Stimulated activated effector memory CD8-positive, alpha-beta T cell treated with anti-CD3 and anti-CD28 coated beads, Interleukin-12 subunit alpha, Interleukin-12 subunit beta, amount 100 ng/mL, for 72 hours (primary cell): ENCODE data around the gene CNNM2.
A peak's percentile ranks its signal among the peaks of the same experiment; 100 is the strongest.

Source experiments
- ATAC-seq: fragments of 150-1000 bp; cut with Tn5 transposase; 2 replicates; pipeline ENCODE4 v1.10.0; 2021
- DNase-seq, 2 donors: peaks; one replicate each; pipeline ENCODE4 v3.0.0; 2021 to 2022; ENCODE audit warnings: low spot score in 2 of 2
- H3K27ac Mint-ChIP-seq: one replicate; pipeline ENCODE4 v1.8.0; 2022; ENCODE audit warnings: mild to moderate bottlenecking, mixed read lengths
- H3K36me3 Mint-ChIP-seq: one replicate; pipeline ENCODE4 v1.8.0; 2022; ENCODE audit warnings: mild to moderate bottlenecking, mixed read lengths
- H3K4me1 Mint-ChIP-seq: one replicate; pipeline ENCODE4 v1.8.0; 2022; ENCODE audit warnings: mixed read lengths
- H3K4me3 Mint-ChIP-seq: one replicate; pipeline ENCODE4 v1.8.0; 2022; ENCODE audit warnings: mild to moderate bottlenecking, mixed read lengths
- H3K9me3 Mint-ChIP-seq: one replicate; pipeline ENCODE4 v1.8.0; 2022; ENCODE audit warnings: mixed read lengths

The CNNM2 gene

DNA sequence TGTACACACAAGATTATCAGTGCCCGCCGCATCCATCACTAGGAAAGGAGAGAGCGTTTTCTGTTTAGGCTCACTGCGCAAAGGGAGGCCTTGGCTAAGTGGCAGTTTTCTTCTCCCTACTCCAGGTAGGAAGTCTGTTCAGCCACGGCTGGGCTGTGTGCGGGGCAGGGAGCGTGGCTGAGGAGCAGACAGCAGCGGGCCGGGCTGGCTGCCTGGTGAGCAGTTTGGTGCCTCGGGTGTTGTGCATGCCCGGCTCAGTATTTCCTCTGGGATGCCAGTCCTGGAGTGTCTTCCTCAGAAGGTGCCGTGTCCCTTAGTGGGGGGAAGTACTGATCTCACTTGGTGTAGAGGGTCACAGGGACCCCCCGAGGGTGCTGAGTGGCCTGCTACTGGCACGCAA is 160.6 kb downstream of the CNNM2 start:
- H3K4me1 Mint-ChIP-seq = no peaks in the 10 kb centered on the region
- ATAC-seq (no peak), DNase-seq (no peak)
- no peak overlapping the region for H3K27ac Mint-ChIP-seq
- H3K36me3 Mint-ChIP-seq = peaks cover 35% of the 10 kb centered on the region
- H3K9me3 Mint-ChIP-seq = no peaks in the 10 kb centered on the region
- H3K4me3 Mint-ChIP-seq = no peak overlapping the region

- ATAC-seq (no peak), DNase-seq (no peak)
- Mint-ChIP-seq H3K4me1 (no peaks in the 10 kb centered on the region), H3K36me3 (peaks cover 37% of the 10 kb centered on the region), H3K9me3 (no peaks in the 10 kb centered on the region), H3K4me3 (no peak overlapping the region), H3K27ac (no peak overlapping the region)
Measured at GRCh38 chr10:103079100-103079499, 161.0 kb downstream of the CNNM2 start.

- H3K27ac Mint-ChIP-seq = peak overlapping the region; percentile 29
- DNase-seq = no peak
- no peaks in the 10 kb centered on the region for H3K9me3 Mint-ChIP-seq
- H3K36me3 Mint-ChIP-seq = peaks cover 38% of the 10 kb centered on the region
- H3K4me1 Mint-ChIP-seq = no peaks in the 10 kb centered on the region
- ATAC-seq = no peak
- no peak overlapping the region for H3K4me3 Mint-ChIP-seq
Measured at GRCh38 chr10:103079946-103080345, 161.9 kb downstream of the CNNM2 start.

- DNase-seq (no peak), ATAC-seq (peak; percentile 53)
- peaks cover 49% of the 10 kb centered on the region for H3K36me3 Mint-ChIP-seq
- H3K27ac Mint-ChIP-seq = peak overlapping the region; percentile 29
- H3K4me1 Mint-ChIP-seq = no peaks in the 10 kb centered on the region
- no peak overlapping the region for H3K4me3 Mint-ChIP-seq
- H3K9me3 Mint-ChIP-seq = no peaks in the 10 kb centered on the region
Measured at GRCh38 chr10:103080891-103081581, 162.9 kb downstream of the CNNM2 start.

- DNase-seq = no peak
- H3K36me3 Mint-ChIP-seq = peaks cover 52% of the 10 kb centered on the region
- H3K27ac Mint-ChIP-seq = peak overlapping the region; percentile 58
Measured at GRCh38 chr10:103082683-103083082, 164.6 kb downstream of the CNNM2 start.

DNA sequence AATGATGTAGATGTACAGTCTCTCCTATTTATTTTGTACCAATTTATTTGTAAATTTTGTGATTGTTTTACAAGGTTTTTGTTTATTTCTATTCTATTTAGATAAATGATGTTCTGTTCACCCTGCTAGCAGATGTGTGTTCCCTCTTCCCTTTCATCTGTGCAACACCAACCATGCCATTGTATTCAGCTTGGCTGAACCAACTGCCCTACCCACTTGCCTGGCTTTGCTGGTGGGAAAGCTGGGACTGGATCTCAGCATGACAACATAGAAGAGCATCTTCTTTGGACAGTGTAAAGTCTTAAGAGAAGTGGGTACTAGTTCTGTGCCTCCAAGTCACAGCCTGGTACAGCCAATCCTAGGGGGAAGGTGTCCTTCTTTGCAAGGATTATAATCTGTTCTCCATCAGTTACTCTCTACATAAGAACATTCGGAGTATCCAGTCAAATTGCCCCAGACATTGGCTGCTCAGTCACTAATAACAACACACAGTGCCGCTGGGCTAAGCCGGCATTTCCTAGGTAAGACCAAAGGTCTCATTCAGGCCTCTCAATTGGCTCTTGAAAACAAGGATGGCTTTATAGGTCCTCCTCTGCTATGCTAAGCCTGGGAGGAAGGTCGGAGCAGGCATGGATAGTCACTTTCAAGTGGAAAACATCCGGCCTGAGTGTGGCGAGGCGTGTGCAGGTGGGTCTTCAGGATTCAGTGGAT is 165.3 kb downstream of the CNNM2 start:
- no peaks in the 10 kb centered on the region for H3K9me3 Mint-ChIP-seq
- no peak overlapping the region for H3K4me3 Mint-ChIP-seq
- H3K36me3 Mint-ChIP-seq = peaks cover 52% of the 10 kb centered on the region
- H3K4me1 Mint-ChIP-seq = no peaks in the 10 kb centered on the region
- ATAC-seq = no peak
- H3K27ac Mint-ChIP-seq = peak overlapping the region; percentile 58
- DNase-seq = no peak

More at GRCh38 chr10:103082683-103083082, 164.6 kb downstream of the CNNM2 start:
- ATAC-seq = no peak
- no peaks in the 10 kb centered on the region for H3K9me3 Mint-ChIP-seq
- H3K4me3 Mint-ChIP-seq = no peak overlapping the region
- no peaks in the 10 kb centered on the region for H3K4me1 Mint-ChIP-seq

- ATAC-seq (no peak), DNase-seq (no peak)
- Mint-ChIP-seq H3K4me3 (no peak overlapping the region), H3K36me3 (peaks cover 54% of the 10 kb centered on the region), H3K4me1 (no peaks in the 10 kb centered on the region), H3K9me3 (no peaks in the 10 kb centered on the region), H3K27ac (peak overlapping the region; percentile 69)
Measured at GRCh38 chr10:103083977-103084320, 165.9 kb downstream of the CNNM2 start.

GRCh38 chr10:103086261-103086660 is 168.2 kb downstream of the CNNM2 start:
- no peaks in the 10 kb centered on the region for H3K9me3 Mint-ChIP-seq
- H3K4me3 Mint-ChIP-seq = no peak overlapping the region
- peaks cover 77% of the 10 kb centered on the region for H3K36me3 Mint-ChIP-seq
- peak overlapping the region; percentile 33 for H3K27ac Mint-ChIP-seq
- DNase-seq (no peak), ATAC-seq (no peak)
- no peaks in the 10 kb centered on the region for H3K4me1 Mint-ChIP-seq

DNA sequence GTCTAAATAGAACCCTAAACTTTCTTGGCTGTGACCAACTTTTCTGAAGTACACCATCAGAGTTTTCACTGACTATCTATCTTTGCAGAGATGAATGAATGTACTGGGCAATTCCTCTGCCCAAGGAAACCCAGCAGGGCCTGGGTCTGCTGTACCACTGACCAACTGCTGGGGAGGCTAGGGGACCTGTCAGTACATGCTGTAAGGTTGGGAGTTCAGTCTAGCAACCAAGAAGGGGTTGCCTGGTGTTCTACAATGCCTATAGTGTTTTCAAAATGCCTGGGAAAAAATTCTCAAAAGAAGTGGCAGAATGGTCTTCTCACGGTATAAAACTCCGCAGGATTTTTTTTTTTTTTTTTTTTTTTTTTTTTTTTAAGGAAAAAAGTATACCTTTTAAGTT is 168.7 kb downstream of the CNNM2 start:
- no peak for ATAC-seq
- peak overlapping the region; percentile 33 for H3K27ac Mint-ChIP-seq
- peaks cover 83% of the 10 kb centered on the region for H3K36me3 Mint-ChIP-seq
- DNase-seq = no peak
- no peaks in the 10 kb centered on the region for H3K4me1 Mint-ChIP-seq
- H3K4me3 Mint-ChIP-seq = no peak overlapping the region
- H3K9me3 Mint-ChIP-seq = no peaks in the 10 kb centered on the region

DNA sequence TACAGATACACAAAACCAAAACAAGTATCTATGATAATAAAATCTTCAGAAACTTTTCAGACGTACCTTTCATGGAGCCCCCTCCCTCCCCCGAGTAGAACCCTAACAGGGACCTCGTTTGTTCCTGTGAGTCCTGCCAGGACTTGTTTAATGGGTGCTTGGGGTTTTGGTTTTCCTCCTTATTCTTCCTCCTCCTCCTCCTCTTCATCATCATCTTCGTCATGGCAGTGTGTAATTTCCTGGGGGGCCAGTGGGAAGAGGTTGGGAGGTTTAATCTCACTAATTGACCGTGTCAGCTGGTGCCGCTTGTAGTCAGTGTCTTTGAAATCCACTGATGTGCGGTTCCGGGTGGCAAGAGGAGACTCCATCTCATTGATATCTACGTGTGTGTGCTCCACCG is 171.4 kb downstream of the CNNM2 start:
- no peak for DNase-seq
- no peaks in the 10 kb centered on the region for H3K4me1 Mint-ChIP-seq
- peaks cover 97% of the 10 kb centered on the region for H3K36me3 Mint-ChIP-seq
- H3K27ac Mint-ChIP-seq = peak overlapping the region; percentile 85
- no peak overlapping the region for H3K4me3 Mint-ChIP-seq
- ATAC-seq = no peak
- H3K9me3 Mint-ChIP-seq = no peaks in the 10 kb centered on the region

GRCh38 chr10:103090911-103091310 is 172.8 kb downstream of the CNNM2 start:
- Mint-ChIP-seq H3K27ac (no peak overlapping the region), H3K36me3 (peaks cover 100% of the 10 kb centered on the region), H3K4me1 (no peaks in the 10 kb centered on the region), H3K9me3 (no peaks in the 10 kb centered on the region), H3K4me3 (no peak overlapping the region)
- ATAC-seq (no peak), DNase-seq (no peak)

- DNase-seq = no peak
- no peak for ATAC-seq
- Mint-ChIP-seq H3K36me3 (peaks cover 100% of the 10 kb centered on the region), H3K9me3 (no peaks in the 10 kb centered on the region), H3K4me1 (no peaks in the 10 kb centered on the region), H3K27ac (no peak overlapping the region), H3K4me3 (no peak overlapping the region)
Measured at GRCh38 chr10:103095005-103095404, 176.9 kb downstream of the CNNM2 start.

DNA sequence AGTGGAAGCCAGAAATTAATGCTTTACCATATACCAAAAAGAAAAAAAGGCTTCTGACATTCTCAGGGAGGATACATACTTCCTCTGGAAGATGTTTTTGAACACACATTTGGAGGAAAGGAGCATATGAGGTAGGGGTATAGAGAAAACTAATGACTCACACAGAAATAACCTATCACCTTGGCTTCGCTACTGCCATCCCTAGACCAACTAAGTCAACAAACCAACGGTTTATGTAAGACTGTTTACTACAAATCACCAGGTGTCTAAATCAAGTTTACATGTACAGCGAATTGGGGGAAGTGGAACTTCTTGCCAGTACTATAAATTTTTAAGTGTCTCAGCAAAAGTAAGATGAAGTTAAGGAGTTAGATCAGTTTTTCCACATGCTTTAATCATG is 178.0 kb downstream of the CNNM2 start:
- no peak for ATAC-seq
- Mint-ChIP-seq H3K27ac (peak overlapping the region; percentile 32), H3K9me3 (no peaks in the 10 kb centered on the region), H3K36me3 (peaks cover 100% of the 10 kb centered on the region), H3K4me1 (no peaks in the 10 kb centered on the region), H3K4me3 (no peak overlapping the region)
- no peak for DNase-seq

DNA sequence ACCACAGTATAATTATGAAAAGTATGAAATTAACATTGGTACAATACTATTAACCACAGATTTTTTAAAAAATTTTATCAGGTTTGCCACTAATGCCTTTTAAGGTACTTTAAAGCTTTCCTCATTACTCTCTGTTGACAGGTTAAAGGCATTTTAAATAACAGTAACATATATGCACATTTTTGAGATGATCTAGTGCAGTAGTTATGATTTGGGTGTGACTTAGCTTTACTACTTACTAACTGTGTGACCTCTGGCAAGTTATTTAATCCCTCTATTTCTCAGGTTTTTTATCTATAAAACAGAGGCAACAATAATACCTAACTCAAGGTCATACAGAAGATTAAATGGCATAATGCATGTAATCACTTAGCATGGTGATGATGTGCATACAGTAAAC is 180.1 kb downstream of the CNNM2 start:
- no peak for DNase-seq
- Mint-ChIP-seq H3K9me3 (no peaks in the 10 kb centered on the region), H3K4me1 (no peaks in the 10 kb centered on the region), H3K36me3 (peaks cover 99% of the 10 kb centered on the region), H3K27ac (no peak overlapping the region), H3K4me3 (no peak overlapping the region)
- ATAC-seq = no peak

DNA sequence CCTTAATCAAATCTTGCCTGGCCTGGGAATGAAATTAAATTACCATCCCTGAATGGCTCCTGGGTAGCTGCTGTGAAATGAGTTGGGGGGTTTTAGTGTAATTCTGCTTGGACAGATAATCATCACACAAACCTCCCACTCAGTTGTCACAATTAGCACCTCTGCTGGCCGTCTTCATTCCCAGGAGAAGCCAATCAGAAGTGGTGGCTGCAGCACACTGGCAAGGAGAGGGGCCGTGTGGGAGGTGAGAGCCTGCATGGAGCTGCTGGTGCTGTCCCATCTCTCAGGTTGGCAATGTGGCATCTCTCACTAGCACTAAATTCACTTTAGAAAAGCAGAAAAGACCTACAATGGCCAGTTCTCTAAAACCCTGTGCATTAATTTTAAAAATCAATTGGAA is 182.5 kb downstream of the CNNM2 start:
- Mint-ChIP-seq H3K4me1 (no peaks in the 10 kb centered on the region), H3K27ac (no peak overlapping the region), H3K4me3 (no peak overlapping the region), H3K9me3 (no peaks in the 10 kb centered on the region), H3K36me3 (peaks cover 96% of the 10 kb centered on the region)
- ATAC-seq = no peak
- DNase-seq = no peak

DNA sequence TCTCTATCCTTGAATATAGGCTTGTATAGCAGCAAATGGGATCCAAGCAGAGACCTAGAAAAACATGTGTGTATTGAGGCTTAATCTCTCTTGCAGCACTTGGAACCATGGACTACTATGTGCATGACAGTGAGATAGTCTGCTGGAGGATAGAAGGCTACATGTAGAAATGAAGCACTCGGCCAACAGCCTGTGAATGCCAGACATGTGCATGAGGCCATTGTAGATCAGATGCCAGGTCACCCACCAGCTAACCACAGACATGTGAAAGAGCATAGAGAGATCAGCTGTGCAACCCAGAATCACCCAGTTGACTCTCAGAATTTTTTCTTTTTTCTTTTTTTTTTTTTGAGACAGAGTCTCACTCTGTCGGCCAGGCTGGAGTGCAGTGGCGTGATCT is 184.1 kb downstream of the CNNM2 start:
- ATAC-seq = no peak
- H3K9me3 Mint-ChIP-seq = no peaks in the 10 kb centered on the region
- H3K4me3 Mint-ChIP-seq = no peak overlapping the region
- H3K27ac Mint-ChIP-seq = peak overlapping the region; percentile 40
- H3K4me1 Mint-ChIP-seq = no peaks in the 10 kb centered on the region
- DNase-seq = no peak
- peaks cover 92% of the 10 kb centered on the region for H3K36me3 Mint-ChIP-seq
